ENCODE measurements around the gene DMBX1. TPM values are rescaled to one million over a fixed set of nuclear protein-coding genes. Genes with fewer than 3 reads are reported as not detected.

Gene DMBX1
- total and polyA plus RNA-seq, 2 of the 4 experiments (the other 2 are of a cell fraction) = not detected

DNA sequence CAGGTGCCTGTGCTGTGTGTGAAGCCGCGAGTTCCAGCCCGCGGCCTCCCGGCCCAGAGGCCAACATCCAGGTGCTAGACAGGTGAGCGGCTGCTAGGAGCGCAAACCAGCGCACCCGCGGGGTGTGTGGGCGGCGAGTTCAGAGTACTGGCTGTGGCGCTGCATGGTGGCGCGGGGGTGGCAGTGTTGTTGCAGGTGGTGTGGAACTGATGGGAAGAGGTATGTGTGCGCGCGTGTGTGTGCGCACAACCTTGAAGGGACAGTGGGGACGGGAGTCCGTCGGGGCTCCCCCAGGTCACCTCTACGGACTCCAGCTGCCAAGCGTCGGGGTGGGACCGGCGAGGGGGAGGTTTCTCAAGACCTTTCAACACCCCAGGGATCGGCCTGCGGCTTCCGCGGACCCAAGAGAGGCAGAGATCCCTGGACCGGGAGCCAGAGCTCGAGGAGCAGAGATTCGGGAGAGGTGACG, 433 bp upstream of the DMBX1 start:
- in situ Hi-C loops (cut with MboI; ENCODE audit: low sequenced_read_pairs) = no loop called here
- Histone ChIP-seq H2BK20ac (ENCODE audit: low read depth, low read length) (no peak overlapping the region), H4K20me1 (ENCODE audit: insufficient read depth, low read length) (peaks cover 13% of the 10 kb centered on the region; the same call in 1 of the 2 replicates), H2BK120ac (ENCODE audit: low read depth, low read length) (no peak overlapping the region), H3K4me2 (ENCODE audit: low read depth, low read length) (no peak overlapping the region), H2AK5ac (ENCODE audit: low read depth, low read length) (no peak overlapping the region), H3K4me3 (ENCODE audit: insufficient read depth, low read depth, low read length) (no peak overlapping the region), H3K9me3 (ENCODE audit: control insufficient read depth, insufficient read depth, low read length) (peaks cover 2% of the 10 kb centered on the region; the same call in 1 of the 2 replicates), H4K8ac (ENCODE audit: low read depth in 2 of 2, low read length in 2 of 2) (no peak overlapping the region), H2BK15ac (ENCODE audit: low read depth, low read length) (no peak overlapping the region), H2AFZ (replicated peaks; ENCODE audit: low read length, poor library complexity) (peak overlapping the region; percentile 33), H2AK9ac (replicated peaks; ENCODE audit: low read depth, low read length, poor library complexity) (peak overlapping the region; percentile 50), H3K27me3 (ENCODE audit: control insufficient read depth, insufficient read depth, low read length) (peaks cover 95% of the 10 kb centered on the region), H3K23ac (ENCODE audit: low read depth, low read length) (no peak overlapping the region), H3K27ac (ENCODE audit: insufficient read depth, low read length) (no peak overlapping the region), H3K36me3 (ENCODE audit: control insufficient read depth, insufficient read depth, low read length) (no peaks in the 10 kb centered on the region), H3K9me1 (ENCODE audit: insufficient read depth, low read length) (no peaks in the 10 kb centered on the region), H3K79me1 (ENCODE audit: low read depth in 1 of 2, low read length in 2 of 2) (no peaks in the 10 kb centered on the region), H3K18ac (ENCODE audit: low read depth, low read length) (no peak overlapping the region), H4K5ac (ENCODE audit: low read depth, low read length) (no peak overlapping the region), H3K9ac (ENCODE audit: low read depth, low read length) (no peak overlapping the region), H3K56ac (ENCODE audit: extremely low read depth, insufficient read depth, low read length) (no peak overlapping the region), H2BK5ac (ENCODE audit: low read depth, low read length, poor library complexity, severe bottlenecking) (no peak overlapping the region), H3K14ac (replicated peaks; ENCODE audit: low read depth, low read length) (no peak overlapping the region), H3K4me1 (ENCODE audit: control insufficient read depth, insufficient read depth, low read length) (no peaks in the 10 kb centered on the region), H3K4ac (ENCODE audit: low read depth, low read length) (no peak overlapping the region), H4K91ac (ENCODE audit: insufficient read depth, low read depth, low read length) (no peak overlapping the region)
- DNase-seq = no peak
- dilution Hi-C loops (cut with HindIII; ENCODE audit: low sequenced_read_pairs, unreplicated experiment) = no loop called here
- no peak; the same call in 1 of the 2 replicates for ATAC-seq (ENCODE audit: low read depth)
- CTCF ChIA-PET = no interaction called here
- WGBS, 2 experiments (ENCODE audit: extremely low coverage in 2 of 2, insufficient read length in 1 of 2) = 1% methylated on average over 22 of the region's 35 CpGs; no CpG with 5 or more reads in 1 of the 2 experiments
- no peak for TF ChIP-seq CEBPB (IDR thresholded peaks at IDR 0.05; ENCODE audit: low read depth, low read length)
- TF ChIP-seq BHLHE40 (IDR thresholded peaks at IDR 0.05; ENCODE audit: low read depth, low read length) = no peak
- TF ChIP-seq, protein P1, sequence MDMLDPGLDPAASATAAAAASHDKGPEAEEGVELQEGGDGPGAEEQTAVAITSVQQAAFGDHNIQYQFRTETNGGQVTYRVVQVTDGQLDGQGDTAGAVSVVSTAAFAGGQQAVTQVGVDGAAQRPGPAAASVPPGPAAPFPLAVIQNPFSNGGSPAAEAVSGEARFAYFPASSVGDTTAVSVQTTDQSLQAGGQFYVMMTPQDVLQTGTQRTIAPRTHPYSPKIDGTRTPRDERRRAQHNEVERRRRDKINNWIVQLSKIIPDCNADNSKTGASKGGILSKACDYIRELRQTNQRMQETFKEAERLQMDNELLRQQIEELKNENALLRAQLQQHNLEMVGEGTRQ (IDR thresholded peaks at IDR 0.05; ENCODE audit: low read depth, low read length) = no peak
- no peak for TF ChIP-seq MAZ (IDR thresholded peaks at IDR 0.05; ENCODE audit: borderline replicate concordance, low read depth, low read length)
- TF ChIP-seq NFE2L2 (IDR thresholded peaks at IDR 0.05; ENCODE audit: low read depth, low read length) = no peak
- no peak for TF ChIP-seq MAFK (IDR thresholded peaks at IDR 0.05; ENCODE audit: low read depth, low read length)
- TF ChIP-seq, protein P2, sequence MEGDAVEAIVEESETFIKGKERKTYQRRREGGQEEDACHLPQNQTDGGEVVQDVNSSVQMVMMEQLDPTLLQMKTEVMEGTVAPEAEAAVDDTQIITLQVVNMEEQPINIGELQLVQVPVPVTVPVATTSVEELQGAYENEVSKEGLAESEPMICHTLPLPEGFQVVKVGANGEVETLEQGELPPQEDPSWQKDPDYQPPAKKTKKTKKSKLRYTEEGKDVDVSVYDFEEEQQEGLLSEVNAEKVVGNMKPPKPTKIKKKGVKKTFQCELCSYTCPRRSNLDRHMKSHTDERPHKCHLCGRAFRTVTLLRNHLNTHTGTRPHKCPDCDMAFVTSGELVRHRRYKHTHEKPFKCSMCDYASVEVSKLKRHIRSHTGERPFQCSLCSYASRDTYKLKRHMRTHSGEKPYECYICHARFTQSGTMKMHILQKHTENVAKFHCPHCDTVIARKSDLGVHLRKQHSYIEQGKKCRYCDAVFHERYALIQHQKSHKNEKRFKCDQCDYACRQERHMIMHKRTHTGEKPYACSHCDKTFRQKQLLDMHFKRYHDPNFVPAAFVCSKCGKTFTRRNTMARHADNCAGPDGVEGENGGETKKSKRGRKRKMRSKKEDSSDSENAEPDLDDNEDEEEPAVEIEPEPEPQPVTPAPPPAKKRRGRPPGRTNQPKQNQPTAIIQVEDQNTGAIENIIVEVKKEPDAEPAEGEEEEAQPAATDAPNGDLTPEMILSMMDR (conservative IDR thresholded peaks at IDR 0.05; ENCODE audit: low read depth, low read length) = no peak
- no peak for TF ChIP-seq MXI1 (IDR thresholded peaks at IDR 0.05; ENCODE audit: borderline replicate concordance, low read depth, low read length)
- no peak for TF ChIP-seq FOS (IDR thresholded peaks at IDR 0.05; ENCODE audit: low read depth, low read length)
- no peak for TF ChIP-seq CHD1 (IDR thresholded peaks at IDR 0.05; ENCODE audit: low read depth, low read length)
- no TSS peak for BruUV-seq (replicated peaks)
- POLR2A ChIA-PET (ENCODE audit: unreplicated experiment) = no interaction called here
- intact Hi-C loops (cut with micrococcal nuclease) = no loop called here
